Tibial nerve (tissue), 3 donors: ENCODE measurements around the gene HDX.

ENCODE experiments used
- CTCF ChIP-seq, 5 experiments: fragments of 200-600 bp in 3 of 5; fragments of 450-650 bp in 2 of 5; sonication (generic) in 3 of 5; IDR thresholded peaks; one replicate each; pipeline ENCODE4 v1.5.1; 2016 to 2019; ENCODE audit warnings: antibody characterized with exemption in 5 of 5, mild to moderate bottlenecking in 3 of 5, moderate library complexity in 2 of 5
- POLR2A ChIP-seq, 2 donors: fragments of 450-650 bp; IDR thresholded peaks; one replicate each; pipeline ENCODE4 v1.6.1; 2017; ENCODE audit warnings: antibody characterized with exemption in 2 of 2, mild to moderate bottlenecking in 2 of 2, moderate library complexity in 2 of 2

- TF ChIP-seq POLR2A (IDR thresholded peaks at IDR 0.05) (no peak), CTCF (IDR thresholded peaks at IDR 0.05) (no peak)
These were observed 182.2 kb downstream of the HDX start for GRCh38 chrX:84320023-84320422.
